Measurements from ENCODE around the gene PROB1.

DNA sequence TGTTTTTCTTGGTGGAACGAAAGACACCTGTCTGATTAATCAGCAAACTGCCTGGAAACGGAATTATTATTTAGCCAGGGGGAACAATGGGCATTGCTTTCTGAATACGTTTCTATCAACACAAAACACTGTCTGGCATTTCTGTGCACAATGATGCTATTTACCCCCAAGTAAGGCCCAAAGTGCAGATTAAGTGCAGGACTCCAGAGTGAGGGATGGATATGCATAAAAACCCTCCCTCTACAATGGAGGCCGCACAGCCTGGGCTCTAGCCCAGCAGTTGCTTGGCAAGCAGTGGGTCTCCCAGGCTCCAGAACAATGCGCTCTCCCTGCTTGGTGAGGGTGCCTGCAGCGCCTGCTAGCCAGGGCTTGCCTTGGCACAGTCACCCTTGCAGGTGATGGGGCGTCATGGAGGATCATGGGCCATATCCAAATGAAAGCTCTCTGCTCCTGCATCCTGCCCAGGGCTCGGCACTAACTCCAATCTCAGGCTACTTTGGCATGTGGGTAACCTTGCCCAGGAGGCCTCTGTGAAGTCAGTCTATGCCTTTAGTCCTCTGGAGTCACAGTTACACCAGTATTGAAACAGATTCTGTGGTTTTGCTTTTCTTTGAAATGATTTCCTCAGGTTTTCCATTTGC is 20.4 kb upstream of the PROB1 start:
- TF ChIP-seq SAP130 (CRISPR knock-in tag; IDR thresholded peaks at IDR 0.05; ENCODE audit: low read depth): no peak
- TF ChIP-seq, protein P1, sequence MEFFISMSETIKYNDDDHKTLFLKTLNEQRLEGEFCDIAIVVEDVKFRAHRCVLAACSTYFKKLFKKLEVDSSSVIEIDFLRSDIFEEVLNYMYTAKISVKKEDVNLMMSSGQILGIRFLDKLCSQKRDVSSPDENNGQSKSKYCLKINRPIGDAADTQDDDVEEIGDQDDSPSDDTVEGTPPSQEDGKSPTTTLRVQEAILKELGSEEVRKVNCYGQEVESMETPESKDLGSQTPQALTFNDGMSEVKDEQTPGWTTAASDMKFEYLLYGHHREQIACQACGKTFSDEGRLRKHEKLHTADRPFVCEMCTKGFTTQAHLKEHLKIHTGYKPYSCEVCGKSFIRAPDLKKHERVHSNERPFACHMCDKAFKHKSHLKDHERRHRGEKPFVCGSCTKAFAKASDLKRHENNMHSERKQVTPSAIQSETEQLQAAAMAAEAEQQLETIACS (CRISPR knock-in tag; IDR thresholded peaks at IDR 0.05): no peak
- TF ChIP-seq, protein P2, sequence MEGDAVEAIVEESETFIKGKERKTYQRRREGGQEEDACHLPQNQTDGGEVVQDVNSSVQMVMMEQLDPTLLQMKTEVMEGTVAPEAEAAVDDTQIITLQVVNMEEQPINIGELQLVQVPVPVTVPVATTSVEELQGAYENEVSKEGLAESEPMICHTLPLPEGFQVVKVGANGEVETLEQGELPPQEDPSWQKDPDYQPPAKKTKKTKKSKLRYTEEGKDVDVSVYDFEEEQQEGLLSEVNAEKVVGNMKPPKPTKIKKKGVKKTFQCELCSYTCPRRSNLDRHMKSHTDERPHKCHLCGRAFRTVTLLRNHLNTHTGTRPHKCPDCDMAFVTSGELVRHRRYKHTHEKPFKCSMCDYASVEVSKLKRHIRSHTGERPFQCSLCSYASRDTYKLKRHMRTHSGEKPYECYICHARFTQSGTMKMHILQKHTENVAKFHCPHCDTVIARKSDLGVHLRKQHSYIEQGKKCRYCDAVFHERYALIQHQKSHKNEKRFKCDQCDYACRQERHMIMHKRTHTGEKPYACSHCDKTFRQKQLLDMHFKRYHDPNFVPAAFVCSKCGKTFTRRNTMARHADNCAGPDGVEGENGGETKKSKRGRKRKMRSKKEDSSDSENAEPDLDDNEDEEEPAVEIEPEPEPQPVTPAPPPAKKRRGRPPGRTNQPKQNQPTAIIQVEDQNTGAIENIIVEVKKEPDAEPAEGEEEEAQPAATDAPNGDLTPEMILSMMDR (CRISPR knock-in tag; IDR thresholded peaks at IDR 0.05): no peak
- no peak for TF ChIP-seq PHF20 (CRISPR knock-in tag; IDR thresholded peaks at IDR 0.05)
- TF ChIP-seq, protein P3, sequence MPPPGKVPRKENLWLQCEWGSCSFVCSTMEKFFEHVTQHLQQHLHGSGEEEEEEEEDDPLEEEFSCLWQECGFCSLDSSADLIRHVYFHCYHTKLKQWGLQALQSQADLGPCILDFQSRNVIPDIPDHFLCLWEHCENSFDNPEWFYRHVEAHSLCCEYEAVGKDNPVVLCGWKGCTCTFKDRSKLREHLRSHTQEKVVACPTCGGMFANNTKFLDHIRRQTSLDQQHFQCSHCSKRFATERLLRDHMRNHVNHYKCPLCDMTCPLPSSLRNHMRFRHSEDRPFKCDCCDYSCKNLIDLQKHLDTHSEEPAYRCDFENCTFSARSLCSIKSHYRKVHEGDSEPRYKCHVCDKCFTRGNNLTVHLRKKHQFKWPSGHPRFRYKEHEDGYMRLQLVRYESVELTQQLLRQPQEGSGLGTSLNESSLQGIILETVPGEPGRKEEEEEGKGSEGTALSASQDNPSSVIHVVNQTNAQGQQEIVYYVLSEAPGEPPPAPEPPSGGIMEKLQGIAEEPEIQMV (CRISPR knock-in tag; IDR thresholded peaks at IDR 0.05; ENCODE audit: low read depth): no peak
- TF ChIP-seq MAF1 (CRISPR knock-in tag; IDR thresholded peaks at IDR 0.05; ENCODE audit: borderline replicate concordance): no peak
- TF ChIP-seq CBX5 (CRISPR knock-in tag; IDR thresholded peaks at IDR 0.05; ENCODE audit: borderline replicate concordance): no peak
